HG03095 (cell line): ENCODE measurements around the gene SBNO1.
"Not testable (repeated sequence)": the region's sequence is repeated elsewhere in the genome, so short reads cannot be mapped to it uniquely, and the experiment has no call there.

Source experiments
- ATAC-seq: cut with Tn5 transposase; IDR thresholded peaks from one replicate; pipeline ENCODE4 v1.9.1; 2021; ENCODE audit warnings: moderate library complexity; ENCODE audit not compliant: unreplicated experiment

SBNO1 gene

DNA sequence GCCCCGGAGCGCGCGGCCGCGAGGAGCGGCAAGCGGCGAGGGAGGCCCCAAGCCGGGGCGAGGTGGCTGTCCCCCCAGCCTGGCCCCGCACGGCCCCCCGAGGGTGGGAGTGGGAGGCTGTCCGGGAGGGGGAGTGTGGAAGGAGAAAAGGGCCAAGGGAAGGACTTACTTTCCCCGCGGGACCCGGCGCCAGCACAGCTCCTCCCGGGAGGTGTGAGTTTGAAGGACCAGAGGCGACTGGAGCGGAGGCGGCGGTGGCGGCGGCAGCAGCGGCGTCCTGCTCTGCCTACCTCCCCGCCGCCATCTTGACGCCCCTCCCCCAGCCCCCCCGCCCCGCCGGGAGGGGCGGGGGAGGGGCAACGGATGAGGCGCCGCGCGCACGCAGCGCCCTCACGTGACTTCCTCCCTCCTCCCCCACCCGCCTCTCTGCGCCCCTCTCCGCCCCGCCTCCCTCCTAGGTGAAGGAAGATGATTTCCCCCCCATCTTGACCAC lies at the start of gene SBNO1:
SBNO1 (minus strand) TSS at position 316 of the 493 bp plus-strand sequence. CDS start 14,406 bp downstream, outside the sequence.
- peak; percentile 26 for ATAC-seq

DNA sequence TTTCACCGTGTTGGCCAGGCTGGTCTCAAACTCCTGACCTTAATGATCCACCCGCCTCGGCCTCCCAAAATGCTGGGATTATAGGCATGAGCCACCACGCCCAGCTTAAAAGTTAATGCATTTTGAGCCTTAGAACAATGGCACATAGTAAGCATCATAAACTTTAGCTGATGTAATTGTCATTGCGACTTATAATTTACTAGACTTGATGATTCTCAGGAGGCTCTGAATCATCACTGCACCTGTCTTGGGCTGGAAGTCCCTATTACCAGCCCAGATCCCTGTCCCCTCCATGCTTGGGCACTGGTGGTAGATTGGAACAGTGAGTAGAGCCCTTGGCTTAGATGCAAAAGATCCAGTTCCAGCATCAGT lies 45.4 kb upstream of the SBNO1 start:
- no peak for ATAC-seq

DNA sequence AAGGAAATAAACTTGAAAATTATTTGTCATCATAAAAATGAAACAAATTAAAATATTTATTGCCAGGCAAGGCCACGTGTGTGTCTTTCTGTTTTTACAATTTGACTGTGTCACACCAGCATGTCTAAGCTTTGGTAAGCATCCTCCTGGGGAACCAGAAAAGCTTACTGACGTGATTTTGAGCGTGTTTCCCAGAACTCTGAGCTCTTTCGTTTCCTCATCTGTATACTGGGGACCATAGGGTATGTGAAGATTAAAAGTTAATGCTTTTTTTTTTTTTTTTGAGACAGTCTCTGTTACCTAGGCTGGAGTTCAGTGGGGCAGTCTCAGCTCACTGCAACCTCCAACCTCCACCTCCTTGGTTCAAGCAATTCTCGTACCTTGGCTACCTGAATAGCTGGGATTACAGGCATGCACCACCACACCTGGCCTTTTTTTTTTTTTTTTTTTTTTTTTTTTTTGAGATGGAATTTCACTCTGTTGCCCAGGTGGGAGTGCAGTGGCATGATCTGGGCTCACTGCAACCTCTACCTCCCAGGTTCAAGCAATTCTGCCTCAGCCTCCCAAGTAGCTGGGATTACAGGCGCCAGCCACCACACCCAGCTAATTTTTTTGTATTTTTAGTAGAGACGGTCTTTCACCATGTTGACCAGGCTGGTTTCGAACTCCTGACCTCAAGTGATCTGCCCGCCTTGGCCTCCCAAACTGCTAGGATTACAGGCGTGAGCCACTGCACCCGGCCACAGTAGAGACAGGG lies 44.8 kb upstream of the SBNO1 start:
- not testable (repeated sequence) for ATAC-seq

DNA sequence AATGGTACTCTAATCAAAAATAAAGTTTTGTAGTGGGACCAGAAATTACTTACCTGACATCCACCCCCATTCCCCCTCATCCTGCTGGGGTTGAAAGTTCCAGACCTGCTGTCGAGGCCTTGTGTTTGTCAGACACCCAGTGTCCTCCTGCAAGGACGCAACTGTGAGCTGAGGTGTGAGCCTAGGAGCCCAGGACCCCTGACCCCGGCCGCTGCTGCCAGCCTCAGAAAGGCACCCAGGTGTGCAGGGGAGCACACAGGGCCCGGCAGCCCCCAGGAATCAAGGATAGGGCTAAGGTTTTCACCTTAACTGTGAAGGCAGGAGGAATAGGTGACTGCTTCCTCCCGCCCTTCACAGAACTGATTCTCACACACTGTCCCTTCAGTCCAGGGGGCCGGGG lies 44.0 kb upstream of the SBNO1 start:
- ATAC-seq, result not testable (repeated sequence)

DNA sequence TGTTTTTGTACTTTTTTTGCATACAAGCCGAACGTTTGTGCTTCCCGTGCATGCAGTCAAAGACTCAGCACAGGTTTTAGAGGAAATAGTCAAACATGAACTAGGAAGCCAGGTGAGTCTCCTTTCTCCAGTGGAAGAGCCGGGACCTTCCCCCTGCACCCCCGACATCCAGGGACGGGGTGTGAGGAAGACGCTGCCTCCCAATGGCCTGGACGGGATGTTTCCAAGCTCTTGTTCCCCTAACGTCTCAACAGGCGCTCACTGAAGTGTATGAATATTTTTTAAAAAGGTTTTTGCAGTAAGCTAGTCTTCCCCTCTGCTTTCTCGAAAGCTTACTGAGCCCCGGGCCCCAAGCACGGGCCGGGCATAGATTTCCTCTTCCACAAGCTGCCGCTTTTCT lies 43.3 kb upstream of the SBNO1 start:
- ATAC-seq, result not testable (repeated sequence)

DNA sequence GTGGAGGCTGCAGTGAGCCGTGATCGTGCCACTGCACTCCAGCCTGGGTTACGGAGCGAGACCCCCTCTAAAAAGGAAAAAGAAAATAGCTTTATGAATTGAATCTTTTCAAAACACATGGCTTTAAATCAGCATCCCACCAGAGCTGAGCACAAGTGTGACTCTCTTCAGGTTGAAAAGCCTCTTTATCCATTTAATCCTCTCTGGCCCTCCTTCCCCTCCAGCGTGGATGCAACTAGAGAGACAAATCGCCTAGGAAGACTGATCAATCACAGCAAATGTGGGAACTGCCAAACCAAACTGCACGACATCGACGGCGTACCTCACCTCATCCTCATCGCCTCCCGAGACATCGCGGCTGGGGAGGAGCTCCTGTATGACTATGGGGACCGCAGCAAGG lies 42.6 kb upstream of the SBNO1 start:
- ATAC-seq, result not testable (repeated sequence)

DNA sequence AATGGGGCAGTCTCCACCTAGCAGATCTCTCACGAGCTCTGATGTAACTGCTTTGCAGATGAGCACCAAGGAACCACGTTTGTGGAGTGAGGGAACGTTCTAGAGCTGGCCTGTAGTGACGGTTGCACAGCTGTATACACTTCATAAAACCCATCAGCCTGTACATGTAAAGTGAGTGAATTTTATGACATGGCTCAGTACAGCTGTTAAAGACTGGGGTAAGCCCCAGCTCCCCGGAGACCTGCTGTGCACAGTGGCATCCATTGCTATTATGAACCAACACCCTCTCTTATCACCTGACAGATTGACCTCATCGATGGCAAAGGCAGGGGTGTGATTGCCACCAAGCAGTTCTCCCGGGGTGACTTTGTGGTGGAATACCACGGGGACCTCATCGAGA lies 39.9 kb upstream of the SBNO1 start:
- no peak for ATAC-seq

DNA sequence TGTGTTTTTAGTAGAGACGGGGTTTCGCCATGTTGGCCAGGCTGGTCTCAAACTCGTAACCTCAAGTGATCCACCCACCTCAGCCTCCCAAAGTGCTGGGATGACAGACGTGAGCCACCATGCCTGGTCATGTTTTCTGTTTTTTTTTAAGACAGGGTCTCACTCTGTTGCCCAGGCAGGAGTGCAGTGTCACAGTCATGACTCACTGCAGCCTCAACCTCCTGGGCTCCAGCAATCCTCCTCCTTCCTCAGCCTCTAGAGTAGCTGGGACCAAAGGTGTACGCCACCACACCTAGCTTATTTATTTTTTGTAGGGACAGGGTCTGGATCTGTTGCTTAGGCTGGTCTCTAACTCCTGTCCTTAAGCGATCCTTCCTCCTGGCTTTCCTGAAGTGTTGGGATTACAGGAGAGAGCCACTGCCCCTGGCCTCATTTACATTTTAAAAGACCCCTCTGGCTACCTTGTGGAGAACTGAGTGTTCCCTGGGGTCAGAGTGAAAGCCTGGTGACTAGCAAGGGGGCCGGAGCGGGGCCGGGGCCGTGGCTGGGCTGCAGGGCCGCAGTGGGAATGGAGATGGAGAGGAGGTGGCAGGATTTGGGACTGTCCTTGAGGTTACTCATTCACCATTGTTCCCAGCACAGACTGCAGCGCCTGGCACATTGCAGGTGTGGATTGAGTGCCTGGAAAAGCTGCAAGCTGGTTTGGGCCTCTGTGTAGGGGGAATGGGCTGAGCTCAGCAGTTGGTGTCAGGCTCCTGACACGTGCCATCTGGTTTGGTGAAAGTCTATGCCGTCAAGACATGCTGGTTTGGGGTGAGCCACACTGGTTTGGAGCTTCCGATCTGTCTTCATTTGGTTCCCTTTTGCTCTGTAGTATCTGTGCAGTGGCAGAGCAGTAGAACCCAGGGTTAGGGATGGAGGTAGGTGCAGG lies 37.4 kb upstream of the SBNO1 start:
- ATAC-seq, result no peak

DNA sequence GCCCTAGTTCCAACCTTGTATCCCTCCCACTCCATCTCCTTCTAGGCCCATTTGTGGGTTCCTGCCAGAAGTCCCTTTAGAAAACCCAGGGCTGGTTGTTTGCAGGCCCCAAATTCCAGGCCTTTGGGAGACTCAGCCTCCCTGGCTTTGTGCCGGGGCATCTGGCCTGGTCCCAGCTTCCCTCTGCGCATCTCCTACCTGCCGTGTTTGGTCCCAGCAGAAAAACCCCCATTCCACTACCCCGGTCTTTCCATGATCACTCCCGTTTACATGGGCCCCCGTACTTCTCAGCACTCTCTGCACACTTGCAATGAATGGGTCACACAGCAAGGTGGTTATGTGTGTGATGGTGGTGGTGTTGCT lies 34.6 kb upstream of the SBNO1 start:
- ATAC-seq, result no peak

DNA sequence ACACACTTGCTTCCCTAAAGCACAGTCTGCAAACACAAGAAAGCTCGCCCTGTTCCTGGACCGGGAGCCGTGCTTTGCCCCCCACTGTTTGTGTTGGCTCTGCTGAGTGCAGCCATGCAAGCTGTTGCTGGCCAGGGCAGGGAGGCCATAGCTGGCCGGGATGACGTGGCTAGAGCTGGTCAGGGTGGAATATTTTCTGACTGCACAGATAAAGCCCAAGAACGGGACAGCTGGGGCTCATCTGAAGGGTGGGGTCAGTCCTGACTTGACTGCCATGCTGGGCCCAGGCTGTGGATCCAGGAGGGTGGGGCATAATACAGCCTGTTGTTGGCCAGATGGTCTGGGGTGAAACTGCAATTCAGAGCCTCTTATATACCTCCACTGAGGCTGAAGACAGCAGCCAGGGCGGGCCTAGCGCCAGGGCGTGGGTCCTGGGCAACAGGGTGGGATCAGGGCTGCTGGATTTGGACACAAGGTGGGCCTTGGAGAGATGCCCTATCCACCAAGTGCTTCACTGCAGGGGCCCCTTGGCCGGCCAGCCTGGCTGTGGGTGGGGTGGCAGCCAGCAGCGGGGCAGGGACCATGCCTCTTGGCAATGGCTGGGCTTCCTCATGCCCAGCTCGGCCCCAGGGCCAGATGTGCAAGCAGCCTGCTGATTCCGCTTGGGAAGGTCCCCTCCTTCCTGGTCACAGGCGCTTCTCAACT lies 34.1 kb upstream of the SBNO1 start:
- ATAC-seq, result no peak

DNA sequence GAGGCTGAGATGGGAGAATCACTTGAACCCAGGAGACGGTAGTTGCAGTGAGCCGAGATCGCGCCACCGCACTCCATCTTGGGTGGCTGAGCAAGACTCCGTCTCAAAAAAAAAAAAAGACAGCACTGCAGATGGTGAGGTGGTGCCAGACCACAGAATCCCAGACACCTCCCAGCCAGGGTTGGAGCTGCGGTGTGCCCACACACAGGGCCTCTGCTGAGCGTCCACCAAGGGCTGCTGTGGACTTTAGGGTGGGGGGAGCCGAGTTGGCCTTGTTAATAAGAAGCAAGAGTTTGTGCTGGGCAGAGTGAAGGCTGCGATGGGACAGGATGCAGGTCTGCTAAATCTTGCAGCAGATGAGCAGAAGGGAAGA lies 33.5 kb upstream of the SBNO1 start:
- ATAC-seq, result no peak

DNA sequence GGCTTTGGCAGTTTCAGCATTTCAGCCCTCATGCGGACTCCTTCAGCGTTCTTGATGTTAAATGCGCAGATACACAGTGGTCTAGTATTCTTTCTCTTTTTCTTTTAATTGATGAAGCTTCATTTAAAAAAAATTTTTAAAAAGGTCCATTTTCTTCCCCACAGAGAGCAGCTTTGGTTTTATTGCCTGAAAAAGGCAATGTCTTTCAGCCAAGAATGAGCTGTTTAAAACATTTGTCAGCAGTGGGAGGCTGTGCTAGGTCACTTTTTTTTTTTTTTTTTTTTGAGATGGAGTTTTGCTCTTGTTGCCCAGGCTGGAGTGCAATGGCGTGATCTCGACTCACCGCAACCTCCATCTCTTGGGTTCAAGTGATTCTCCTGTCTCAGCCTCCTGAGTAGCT lies 32.8 kb upstream of the SBNO1 start:
- no peak for ATAC-seq

DNA sequence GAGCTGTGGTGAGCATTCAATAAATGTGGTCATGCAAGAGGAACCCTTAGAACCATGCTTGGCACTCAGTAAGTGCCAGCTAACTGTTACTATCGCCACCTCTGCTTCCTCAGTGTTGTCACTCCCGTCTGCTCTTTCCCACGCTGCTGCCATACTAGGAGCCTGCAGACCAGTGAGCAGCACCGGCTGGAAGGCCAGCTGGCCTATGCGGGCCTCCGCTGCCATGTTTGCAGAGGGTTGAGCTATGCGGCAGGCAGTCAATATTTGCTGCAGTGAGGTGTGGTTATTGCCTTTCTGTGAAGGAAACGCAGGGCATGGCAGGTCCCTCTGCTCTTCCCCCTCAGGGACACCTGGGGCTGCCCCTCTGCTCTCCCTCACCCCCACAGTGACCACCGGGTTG lies 32.3 kb upstream of the SBNO1 start:
- no peak for ATAC-seq

DNA sequence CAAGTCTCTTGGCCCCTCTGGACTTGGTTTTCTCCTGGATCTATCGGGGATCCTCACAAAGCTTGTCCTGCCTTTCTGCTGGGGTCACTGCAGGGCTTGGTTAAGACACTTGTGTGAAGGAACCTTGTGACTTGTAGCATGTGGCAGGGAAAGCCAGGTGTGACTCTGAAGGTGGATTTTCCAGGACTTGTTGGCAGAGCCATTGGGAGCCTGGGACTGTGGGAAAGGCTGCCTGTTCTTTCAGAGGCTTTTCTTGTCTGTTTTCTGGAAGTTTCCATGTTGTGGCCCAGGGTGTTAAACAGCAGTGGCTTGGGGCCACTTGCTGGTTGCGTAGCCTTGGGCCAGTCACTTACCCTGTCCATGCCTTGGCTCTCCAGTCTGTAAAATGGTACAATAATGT lies 31.9 kb upstream of the SBNO1 start:
- ATAC-seq, result no peak

DNA sequence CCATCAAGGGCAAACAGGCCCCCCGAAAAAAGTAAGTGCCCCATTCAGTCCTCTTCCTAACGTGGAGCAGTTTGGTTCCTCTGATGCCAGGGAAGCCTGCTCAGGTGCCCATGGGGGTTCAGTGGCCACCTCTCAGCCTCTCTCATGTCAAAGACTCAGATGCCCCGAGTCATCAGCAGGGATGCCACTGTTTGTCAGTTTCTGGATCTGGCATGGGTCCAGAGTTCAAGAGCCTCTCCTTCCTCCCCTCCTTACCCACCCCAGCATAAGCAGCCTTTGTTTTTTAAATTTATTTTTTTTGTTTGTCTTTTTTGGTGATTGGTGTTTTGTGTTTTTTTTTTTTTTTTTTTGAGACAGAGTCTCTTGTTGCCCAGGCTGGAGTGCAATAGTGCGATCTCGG lies 30.6 kb upstream of the SBNO1 start:
- ATAC-seq, result no peak

DNA sequence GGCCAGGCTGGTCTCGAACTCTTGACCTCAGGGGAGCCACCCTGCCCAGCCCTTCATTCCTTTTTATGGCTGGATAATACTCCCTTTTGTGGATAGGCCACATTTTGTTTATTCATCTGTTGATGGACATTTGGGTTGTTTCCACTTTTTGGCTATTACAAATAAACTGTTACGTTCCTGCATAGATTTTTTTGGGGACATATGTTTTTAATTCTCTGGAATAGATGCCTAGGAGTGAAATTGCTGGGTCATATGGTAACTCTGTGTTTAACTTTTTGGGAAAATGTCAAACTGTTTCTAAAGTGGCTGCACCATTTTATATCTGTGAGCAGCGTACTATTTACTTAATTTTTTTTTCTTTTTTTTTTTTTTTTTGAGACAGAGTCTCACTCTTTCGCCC lies 29.1 kb upstream of the SBNO1 start:
- no peak for ATAC-seq

DNA sequence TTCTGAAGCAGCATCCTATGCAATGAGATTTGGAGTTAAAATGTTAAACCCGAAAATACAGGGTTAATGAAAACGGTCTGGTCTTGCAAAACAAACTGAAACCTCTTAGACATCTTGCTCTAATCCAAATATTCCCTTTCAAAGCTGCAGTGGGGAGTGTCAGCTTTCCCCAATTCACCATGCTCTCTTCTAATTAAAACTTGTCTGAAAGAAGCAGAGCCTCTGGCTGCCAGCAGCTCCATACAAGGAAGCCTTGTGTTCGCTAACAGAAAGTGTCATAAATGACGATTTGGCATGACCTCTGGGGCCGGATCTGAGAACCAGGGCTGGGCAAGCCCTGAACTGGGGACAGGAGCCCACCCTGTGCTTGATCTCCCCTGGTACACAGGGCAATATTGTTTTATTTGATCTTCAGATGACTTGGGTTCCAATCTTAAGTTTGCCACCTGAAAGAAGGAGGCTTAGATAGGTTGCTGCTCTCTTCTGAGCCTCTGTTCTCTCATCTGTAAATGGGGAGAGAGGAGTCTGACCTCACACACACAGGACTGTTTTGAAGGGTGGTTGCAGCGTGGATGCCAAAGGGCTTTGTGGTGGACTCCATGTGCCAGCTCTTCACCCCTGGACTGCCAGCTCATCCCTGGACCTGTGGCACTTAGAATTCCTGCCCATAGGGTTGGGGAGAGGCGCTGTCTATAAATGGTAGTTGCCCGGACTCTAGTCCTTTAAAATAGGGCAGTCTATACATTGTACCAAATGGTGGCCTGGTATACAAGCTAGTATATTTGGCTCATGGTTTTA lies 27.1 kb upstream of the SBNO1 start:
- no peak for ATAC-seq

DNA sequence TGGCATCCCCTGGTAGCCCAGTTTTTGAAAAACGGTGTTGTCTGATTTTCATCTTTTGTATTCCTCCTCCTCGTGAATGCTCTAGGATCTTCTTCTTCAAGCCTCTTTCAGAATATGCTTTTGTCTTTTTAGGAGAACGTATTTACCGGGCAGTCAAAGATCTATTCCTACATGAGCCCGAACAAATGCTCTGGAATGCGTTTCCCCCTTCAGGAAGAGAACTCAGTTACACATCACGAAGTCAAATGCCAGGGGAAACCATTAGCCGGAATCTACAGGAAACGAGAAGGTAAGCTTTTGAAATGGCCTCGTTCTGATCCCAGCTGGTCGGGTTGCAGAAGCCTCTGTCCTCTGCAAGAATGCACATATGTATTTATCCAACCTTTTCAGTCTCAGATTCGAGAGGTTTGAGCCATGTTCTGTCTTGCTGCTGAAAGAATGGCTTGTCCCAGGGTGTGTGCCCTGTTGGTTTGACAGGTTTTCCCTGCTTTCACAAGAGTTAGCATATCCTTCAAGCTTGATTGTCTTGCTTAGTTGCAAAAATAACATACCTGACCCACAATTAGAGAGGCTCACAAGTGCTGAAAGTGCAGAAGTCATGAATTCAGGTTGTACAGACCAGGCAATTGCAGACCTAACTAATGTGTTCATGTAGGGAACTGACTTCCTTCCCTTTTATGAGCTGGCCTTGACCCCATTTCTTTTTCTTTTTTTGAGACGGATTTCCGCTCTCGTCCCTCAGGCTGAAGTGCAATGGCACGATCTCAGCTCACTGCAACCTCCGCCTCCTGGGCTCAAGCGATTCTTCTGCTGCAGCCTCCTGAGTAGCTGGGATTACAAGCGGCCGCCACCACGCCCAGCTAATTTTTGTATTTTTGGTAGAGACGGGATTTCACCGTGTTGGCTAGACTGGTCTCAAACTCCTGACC lies 26.1 kb upstream of the SBNO1 start:
- no peak for ATAC-seq

DNA sequence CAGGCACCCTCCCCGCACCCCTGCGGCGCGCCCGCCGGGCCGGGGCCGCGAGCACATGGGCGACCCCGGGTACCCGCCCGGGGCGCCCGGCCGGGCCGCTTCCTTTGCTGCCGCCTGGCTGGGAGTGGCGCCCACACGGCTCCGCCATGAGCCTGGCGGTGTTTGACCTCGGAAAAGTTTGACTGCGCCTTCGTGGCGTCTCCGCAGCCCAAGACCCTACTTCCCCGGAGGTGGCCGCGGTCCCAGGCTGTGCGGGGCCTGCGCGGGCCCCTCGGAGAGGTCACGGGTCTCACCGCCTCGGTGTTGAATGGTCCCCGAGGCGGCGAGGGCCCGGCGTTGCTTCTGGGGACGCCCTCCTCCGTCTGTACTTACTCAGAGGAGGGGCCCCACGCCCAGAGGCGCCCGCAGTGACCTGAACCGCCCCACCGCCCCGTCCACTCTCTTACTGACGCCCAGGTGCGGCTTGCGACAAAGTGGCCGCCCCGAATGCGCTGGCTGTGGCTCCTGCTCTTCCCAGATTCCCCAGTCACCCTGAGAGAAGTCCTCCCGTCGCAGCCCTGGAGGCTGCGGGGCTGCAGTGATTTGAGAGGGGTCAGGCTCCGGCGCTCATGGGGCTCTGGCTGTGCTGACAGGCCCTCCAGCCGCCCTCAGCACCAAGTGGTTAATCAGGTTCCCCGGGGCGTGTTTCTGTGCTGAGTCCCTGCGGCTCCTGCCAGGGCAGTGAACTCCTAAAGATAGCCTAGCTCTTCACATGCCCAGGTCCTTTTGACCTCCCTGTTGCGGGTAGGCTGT lies 25.1 kb upstream of the SBNO1 start:
- ATAC-seq, result no peak
